K562 (cell line): ENCODE data around the gene FTH1. TPM values are rescaled to one million over a fixed set of nuclear protein-coding genes. Genes with fewer than 3 reads are reported as not detected.

Source experiments
- CBFA2T2 ChIP-seq: fragments of 450-650 bp; conservative IDR thresholded peaks from 2 replicates; pipeline ENCODE4 v1.6.1; 2017; ENCODE audit warnings: mild to moderate bottlenecking
- CHCHD3 ChIP-seq: fragments of 250-450 bp; sonication (Bioruptor Pico); IDR thresholded peaks from 2 replicates; pipeline ENCODE4 v2.1.2; 2022; ENCODE audit warnings: mild to moderate bottlenecking
- CREB3L1 ChIP-seq: fragments of 450-650 bp; IDR thresholded peaks from 2 replicates; pipeline ENCODE4 v1.6.1; 2014; ENCODE audit warnings: low read depth, mild to moderate bottlenecking, moderate library complexity, borderline replicate concordance
- E2F3 ChIP-seq: fragments of 250-450 bp; sonication (Bioruptor Pico); IDR thresholded peaks from 2 replicates; pipeline ENCODE4 v1.4.0; 2020; ENCODE audit warnings: mild to moderate bottlenecking
- HDAC1 ChIP-seq, 2 experiments: fragments of 450-650 bp; IDR thresholded peaks; 2 replicates each; pipeline ENCODE4 v1.6.1; 2016 to 2017; ENCODE audit warnings: inconsistent platforms in 1 of 2, mild to moderate bottlenecking in 1 of 2, moderate library complexity in 1 of 2
- KLF13 ChIP-seq: fragments of 450-650 bp; IDR thresholded peaks from 2 replicates; pipeline ENCODE4 v1.6.1; 2016; ENCODE audit warnings: missing genetic modification characterization, low read depth, mild to moderate bottlenecking, missing compliant biosample characterization, moderate library complexity, borderline replicate concordance
- LCOR ChIP-seq: sonication (generic); formaldehyde crosslinking; IDR thresholded peaks from 2 replicates; pipeline ENCODE4 v1.8.0; 2022; ENCODE audit warnings: mild to moderate bottlenecking, missing genetic modification reagents
- NEUROD1 ChIP-seq: fragments of 150-350 bp; IDR thresholded peaks from 2 replicates; pipeline ENCODE4 v1.6.1; 2014; ENCODE audit warnings: borderline replicate concordance, low read length, low read depth; ENCODE audit not compliant: partially characterized antibody
- NFIC ChIP-seq: fragments of 450-650 bp; IDR thresholded peaks from 2 replicates; pipeline ENCODE4 v1.6.1; 2017; ENCODE audit warnings: mild to moderate bottlenecking, inconsistent platforms
- POLR2B ChIP-seq: fragments of 450-650 bp; IDR thresholded peaks from 2 replicates; pipeline ENCODE4 v1.6.1; 2018; ENCODE audit warnings: low read depth; ENCODE audit not compliant: partially characterized antibody
- RUNX1 ChIP-seq: sonication (generic); IDR thresholded peaks from 2 replicates; pipeline ENCODE4 v1.6.1; 2016; ENCODE audit warnings: antibody characterized with exemption, low read depth
- SIN3A ChIP-seq, 2 experiments: fragments of 150-350 bp in 1 of 2; IDR thresholded peaks; 2 replicates each; pipeline ENCODE4 v1.6.1; 2011 to 2016; ENCODE audit warnings: borderline replicate concordance in 2 of 2, low read depth in 2 of 2, low read length in 2 of 2, mild to moderate bottlenecking in 2 of 2, moderate library complexity in 2 of 2; ENCODE audit not compliant: control insufficient read depth in 1 of 2
- WHSC1 ChIP-seq: IDR thresholded peaks from one replicate; pipeline ENCODE4 v1.6.1; 2012; ENCODE audit warnings: low read length, control low read depth, inconsistent platforms
- ZNF398 ChIP-seq: fragments of 250-450 bp; sonication (Bioruptor Pico); IDR thresholded peaks from 2 replicates; pipeline ENCODE4 v1.8.0; 2021; ENCODE audit warnings: moderate library complexity, mild to moderate bottlenecking, inconsistent platforms
- ZNF57 ChIP-seq: fragments of 450-650 bp; formaldehyde crosslinking; IDR thresholded peaks from 2 replicates; pipeline ENCODE4 v1.4.0; 2020; ENCODE audit warnings: mild to moderate bottlenecking, moderate library complexity
- polyA plus RNA-seq, 8 experiments: library from polyadenylated mRNA; depleted of rRNA in 4 of 8; stranded (reverse) in 5 of 8; unstranded in 3 of 8; fragments of >200 nt; fragmentation: Nextera tagmentation in 2 of 8; fragmentation: Illumina TruSeq in 1 of 8; extraction: Ambion mirVana in 2 of 8; extraction: Trizol in 1 of 8; gene quantifications; 2 replicates each; pipeline versions ENCODE4 v1.2.1 to v1.2.3, GENCODE V29; 2011 to 2014; ENCODE audit warnings: inconsistent platforms in 1 of 8, missing spikeins in 1 of 8
- total RNA-seq, 7 experiments: library from RNA; depleted of rRNA in 6 of 7; stranded (reverse); fragments of >200 nt in 6 of 7; fragmentation: Illumina TruSeq in 2 of 7; extraction: Trizol in 2 of 7; gene quantifications; 2 replicates each; pipeline versions ENCODE4 v1.2.1 to v1.2.3, GENCODE V29; 2011 to 2021; ENCODE audit warnings: low replicate concordance in 1 of 7
- TF ChIP-seq, protein P1 (sequence below), 2 experiments: fragments of 150-350 bp in 1 of 2; IDR thresholded peaks; 2 replicates each; pipeline ENCODE4 v1.6.1; 2012 to 2016; ENCODE audit warnings: low read depth in 2 of 2, low read length in 2 of 2, mild to moderate bottlenecking in 1 of 2, moderate library complexity in 1 of 2

The FTH1 gene
- total and polyA plus RNA-seq, 9 of the 15 experiments (the other 6 are each of a cell fraction or from before 2014, with no cell fraction given), result 370 to 3,146 (median 802) TPM

GRCh38 chr11:61963016-61963281, 4.5 kb downstream of the FTH1 start (continued):
- TF ChIP-seq WHSC1 (no peak), ZNF398 (CRISPR knock-in tag) (no peak), CHCHD3 (CRISPR knock-in tag) (peak; percentile 21; the same call in 1 of the 2 replicates), E2F3 (0 out of 2 replicates have a peak, but pooled peaks have one; percentile 6), CBFA2T2 (no peak), POLR2B (peak; percentile 52), CREB3L1 (0 out of 2 replicates have a peak, but pooled peaks have one; percentile 12), ZNF57 (CRISPR knock-in tag) (no peak), HDAC1 (IDR thresholded peaks at IDR 0.05) (0 out of 4 replicates have a peak, but pooled peaks of 1 of the 2 experiments have one; percentile 10), RUNX1 (no peak), KLF13 (tag) (0 out of 2 replicates have a peak, but pooled peaks have one; percentile 10), NEUROD1 (no peak), NFIC (no peak), SIN3A (IDR thresholded peaks at IDR 0.05; ENCODE audit: borderline replicate concordance in 2 of 2, control insufficient read depth in 1 of 2, low read depth in 2 of 2, low read length in 2 of 2) (peak in 1 of 2 experiments; percentile 61; a peak in 1 of 4 replicates), LCOR (CRISPR knock-in tag) (no peak)
- TF ChIP-seq, protein P1, sequence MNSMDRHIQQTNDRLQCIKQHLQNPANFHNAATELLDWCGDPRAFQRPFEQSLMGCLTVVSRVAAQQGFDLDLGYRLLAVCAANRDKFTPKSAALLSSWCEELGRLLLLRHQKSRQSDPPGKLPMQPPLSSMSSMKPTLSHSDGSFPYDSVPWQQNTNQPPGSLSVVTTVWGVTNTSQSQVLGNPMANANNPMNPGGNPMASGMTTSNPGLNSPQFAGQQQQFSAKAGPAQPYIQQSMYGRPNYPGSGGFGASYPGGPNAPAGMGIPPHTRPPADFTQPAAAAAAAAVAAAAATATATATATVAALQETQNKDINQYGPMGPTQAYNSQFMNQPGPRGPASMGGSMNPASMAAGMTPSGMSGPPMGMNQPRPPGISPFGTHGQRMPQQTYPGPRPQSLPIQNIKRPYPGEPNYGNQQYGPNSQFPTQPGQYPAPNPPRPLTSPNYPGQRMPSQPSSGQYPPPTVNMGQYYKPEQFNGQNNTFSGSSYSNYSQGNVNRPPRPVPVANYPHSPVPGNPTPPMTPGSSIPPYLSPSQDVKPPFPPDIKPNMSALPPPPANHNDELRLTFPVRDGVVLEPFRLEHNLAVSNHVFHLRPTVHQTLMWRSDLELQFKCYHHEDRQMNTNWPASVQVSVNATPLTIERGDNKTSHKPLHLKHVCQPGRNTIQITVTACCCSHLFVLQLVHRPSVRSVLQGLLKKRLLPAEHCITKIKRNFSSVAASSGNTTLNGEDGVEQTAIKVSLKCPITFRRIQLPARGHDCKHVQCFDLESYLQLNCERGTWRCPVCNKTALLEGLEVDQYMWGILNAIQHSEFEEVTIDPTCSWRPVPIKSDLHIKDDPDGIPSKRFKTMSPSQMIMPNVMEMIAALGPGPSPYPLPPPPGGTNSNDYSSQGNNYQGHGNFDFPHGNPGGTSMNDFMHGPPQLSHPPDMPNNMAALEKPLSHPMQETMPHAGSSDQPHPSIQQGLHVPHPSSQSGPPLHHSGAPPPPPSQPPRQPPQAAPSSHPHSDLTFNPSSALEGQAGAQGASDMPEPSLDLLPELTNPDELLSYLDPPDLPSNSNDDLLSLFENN (IDR thresholded peaks at IDR 0.05; ENCODE audit: low read depth in 2 of 2, low read length in 2 of 2), result 0 out of 4 replicates have a peak, but pooled peaks of 1 of the 2 experiments have one; percentile 5
